Measurements from ENCODE around the gene RCHY1. TPM values are rescaled to one million over a fixed set of nuclear protein-coding genes. Genes with fewer than 3 reads are reported as not detected.
"Not testable (repeated sequence)": the region's sequence is repeated elsewhere in the genome, so short reads cannot be mapped to it uniquely, and the experiment has no call there.

RCHY1 gene
- total RNA-seq, 2 donors from 2014 or later = 31.4 to 41.2 TPM

DNA sequence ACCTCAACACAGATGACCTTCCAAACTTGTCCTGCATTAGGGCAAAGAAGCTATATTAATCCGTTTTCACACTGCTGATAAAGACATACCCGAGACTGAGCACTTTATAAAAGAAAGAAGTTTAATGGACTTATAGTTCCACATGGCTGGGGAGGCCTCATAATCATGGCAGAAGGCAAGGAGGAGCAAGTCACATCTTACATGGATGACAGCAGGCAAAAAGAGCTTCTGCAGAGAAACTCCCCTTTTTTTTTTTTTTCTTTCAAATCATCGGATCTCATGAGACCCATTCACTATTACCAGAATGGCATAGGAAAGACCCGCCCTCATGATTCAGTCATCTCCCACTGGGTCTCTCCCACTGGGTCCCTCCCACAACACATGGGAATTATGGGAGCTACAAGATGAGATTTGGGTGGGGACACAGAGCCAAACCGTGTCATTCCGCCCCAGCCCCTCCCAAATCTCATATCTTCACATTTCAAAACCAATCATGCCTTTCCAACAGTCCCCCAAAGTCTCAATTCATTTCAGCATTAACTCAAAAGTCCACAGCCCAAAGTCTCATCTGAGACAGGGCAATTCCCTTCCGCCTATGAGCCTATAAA lies 17.4 kb upstream of the RCHY1 start:
- intact Hi-C loops (cut with DNase I); H3K9me3 ChIP-seq; DNase-seq; H3K9ac ChIP-seq (ENCODE audit: low read depth in 2 of 2, low read length in 2 of 2); H3K27me3 ChIP-seq; H3K4me1 ChIP-seq; H3K4me3 ChIP-seq; H3K27ac ChIP-seq: not testable (repeated sequence)
- H3K36me3 ChIP-seq = peaks cover 12% of the 10 kb centered on the region

DNA sequence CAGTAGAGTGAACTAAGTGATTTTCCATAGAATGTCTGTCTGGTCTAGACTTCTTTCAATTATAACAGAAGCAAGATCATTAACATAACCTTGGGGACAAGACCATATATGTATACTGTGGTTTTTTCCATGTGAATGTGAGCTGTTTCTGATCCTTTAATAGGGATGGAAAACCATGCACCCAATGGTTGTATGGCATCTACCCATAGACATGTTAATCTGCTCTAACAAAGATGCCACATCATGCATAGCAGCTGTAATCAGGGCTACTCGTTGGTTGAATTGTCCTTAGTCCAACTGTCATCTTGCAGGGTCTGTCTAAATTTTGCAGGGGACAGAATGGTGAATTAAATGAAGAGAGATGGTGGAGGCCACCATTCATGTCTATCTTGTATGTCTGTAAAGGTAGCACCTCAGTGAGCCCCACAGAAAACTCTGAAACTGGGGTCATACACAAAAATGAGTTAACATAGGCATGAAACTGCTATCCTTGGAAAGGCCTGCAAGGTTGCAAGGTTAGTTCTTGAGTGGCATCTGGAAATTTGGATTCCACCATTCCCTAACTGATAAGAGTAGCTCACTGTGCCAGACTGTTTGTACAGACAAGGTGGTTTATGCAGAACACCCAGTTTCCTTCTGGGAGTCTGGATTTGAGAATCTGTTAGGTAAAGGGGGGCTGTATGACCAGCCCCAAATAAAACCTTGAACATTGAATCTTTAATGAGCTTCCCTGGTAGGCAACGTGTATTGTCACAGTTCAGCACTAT lies 16.5 kb upstream of the RCHY1 start:
- H3K27me3 ChIP-seq = no peaks in the 10 kb centered on the region
- intact Hi-C loops (cut with DNase I) = no loop called here
- no peak overlapping the region for H3K4me3 ChIP-seq
- no peaks in the 10 kb centered on the region for H3K9me3 ChIP-seq
- H3K4me1 ChIP-seq = no peaks in the 10 kb centered on the region
- TF ChIP-seq, protein P1, sequence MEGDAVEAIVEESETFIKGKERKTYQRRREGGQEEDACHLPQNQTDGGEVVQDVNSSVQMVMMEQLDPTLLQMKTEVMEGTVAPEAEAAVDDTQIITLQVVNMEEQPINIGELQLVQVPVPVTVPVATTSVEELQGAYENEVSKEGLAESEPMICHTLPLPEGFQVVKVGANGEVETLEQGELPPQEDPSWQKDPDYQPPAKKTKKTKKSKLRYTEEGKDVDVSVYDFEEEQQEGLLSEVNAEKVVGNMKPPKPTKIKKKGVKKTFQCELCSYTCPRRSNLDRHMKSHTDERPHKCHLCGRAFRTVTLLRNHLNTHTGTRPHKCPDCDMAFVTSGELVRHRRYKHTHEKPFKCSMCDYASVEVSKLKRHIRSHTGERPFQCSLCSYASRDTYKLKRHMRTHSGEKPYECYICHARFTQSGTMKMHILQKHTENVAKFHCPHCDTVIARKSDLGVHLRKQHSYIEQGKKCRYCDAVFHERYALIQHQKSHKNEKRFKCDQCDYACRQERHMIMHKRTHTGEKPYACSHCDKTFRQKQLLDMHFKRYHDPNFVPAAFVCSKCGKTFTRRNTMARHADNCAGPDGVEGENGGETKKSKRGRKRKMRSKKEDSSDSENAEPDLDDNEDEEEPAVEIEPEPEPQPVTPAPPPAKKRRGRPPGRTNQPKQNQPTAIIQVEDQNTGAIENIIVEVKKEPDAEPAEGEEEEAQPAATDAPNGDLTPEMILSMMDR (IDR thresholded peaks at IDR 0.05) = no peak
- H3K36me3 ChIP-seq = peaks cover 12% of the 10 kb centered on the region
- H3K9ac ChIP-seq (ENCODE audit: low read depth in 2 of 2, low read length in 2 of 2) = no peak overlapping the region
- DNase-seq = no peak
- H3K27ac ChIP-seq = no peak overlapping the region

DNA sequence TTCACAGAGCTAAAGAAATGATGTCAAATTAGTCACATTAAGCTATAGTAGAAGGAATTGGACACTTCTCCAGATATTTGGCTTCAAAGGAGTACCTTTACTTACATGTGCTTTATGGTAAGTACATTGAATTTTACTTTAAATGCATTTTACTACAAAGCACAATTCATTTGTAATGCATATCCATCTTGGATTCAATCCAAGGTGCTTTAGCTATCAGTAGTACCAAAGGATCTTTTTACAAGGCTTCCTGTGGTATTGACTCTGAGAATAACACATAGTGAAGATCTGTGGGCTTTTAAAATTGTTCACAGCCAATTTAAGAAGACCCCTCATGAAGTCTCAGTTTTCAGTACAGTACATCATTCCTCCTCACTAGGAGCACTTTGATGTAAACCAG lies 13.3 kb upstream of the RCHY1 start:
- no peaks in the 10 kb centered on the region for H3K9me3 ChIP-seq
- H3K36me3 ChIP-seq = peaks cover 12% of the 10 kb centered on the region
- TF ChIP-seq, protein P1 (IDR thresholded peaks at IDR 0.05) = no peak
- DNase-seq = no peak
- intact Hi-C loops (cut with DNase I) = no loop called here
- no peaks in the 10 kb centered on the region for H3K4me1 ChIP-seq
- H3K9ac ChIP-seq (ENCODE audit: low read depth in 2 of 2, low read length in 2 of 2) = no peak overlapping the region
- H3K27me3 ChIP-seq = no peaks in the 10 kb centered on the region
- no peak overlapping the region for H3K27ac ChIP-seq
- H3K4me3 ChIP-seq = no peak overlapping the region

DNA sequence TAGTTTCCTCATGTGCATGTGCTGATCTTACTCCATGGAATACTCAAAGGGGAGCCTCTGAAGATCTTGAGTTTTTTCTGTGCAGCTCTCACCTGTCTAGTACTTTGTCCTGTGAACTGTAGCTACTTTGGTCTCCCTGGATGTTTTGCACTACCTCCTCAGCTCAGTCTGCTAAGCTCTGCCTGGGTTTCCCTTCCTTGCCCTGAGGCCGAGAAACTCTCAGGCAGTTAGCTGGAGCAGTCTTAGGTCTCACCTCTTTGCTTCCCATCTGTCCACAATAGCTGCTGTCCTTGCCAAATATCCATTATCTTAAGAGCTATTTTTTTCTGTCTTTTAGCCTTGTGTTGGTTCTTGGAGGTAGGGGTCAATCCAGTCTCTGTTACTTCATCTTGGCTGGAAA lies 11.7 kb upstream of the RCHY1 start:
- H3K4me3 ChIP-seq = no peak overlapping the region
- no peaks in the 10 kb centered on the region for H3K4me1 ChIP-seq
- no peak for DNase-seq
- H3K9ac ChIP-seq (ENCODE audit: low read depth in 2 of 2, low read length in 2 of 2) = no peak overlapping the region
- intact Hi-C loops (cut with DNase I) = no loop called here
- TF ChIP-seq, protein P1 (IDR thresholded peaks at IDR 0.05) = no peak
- H3K36me3 ChIP-seq = peaks cover 12% of the 10 kb centered on the region
- H3K9me3 ChIP-seq = no peaks in the 10 kb centered on the region
- H3K27me3 ChIP-seq = no peaks in the 10 kb centered on the region
- no peak overlapping the region for H3K27ac ChIP-seq

DNA sequence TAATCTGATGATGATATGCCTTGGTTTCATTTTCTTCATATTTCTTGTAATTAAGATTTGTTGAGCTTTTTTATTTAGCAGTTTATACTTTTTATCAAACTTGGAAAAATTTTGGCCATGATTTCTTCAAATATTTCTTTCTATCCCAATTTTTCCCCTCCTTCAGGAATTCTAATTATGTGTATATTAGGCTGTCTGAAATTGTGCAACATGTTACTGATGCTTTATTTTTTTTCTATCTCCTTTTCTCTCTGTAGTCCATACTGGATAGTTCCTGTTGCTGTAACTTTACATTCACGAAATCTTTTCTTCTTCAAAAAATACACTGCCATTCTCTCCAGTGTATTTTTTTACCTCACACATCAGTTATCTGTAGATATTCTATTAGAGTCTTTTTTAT lies 10.9 kb upstream of the RCHY1 start:
- Histone ChIP-seq H3K36me3 (peaks cover 12% of the 10 kb centered on the region), H3K27me3 (no peaks in the 10 kb centered on the region), H3K9ac (ENCODE audit: low read depth in 2 of 2, low read length in 2 of 2) (no peak overlapping the region), H3K4me1 (no peaks in the 10 kb centered on the region), H3K27ac (no peak overlapping the region), H3K9me3 (no peaks in the 10 kb centered on the region), H3K4me3 (no peak overlapping the region)
- TF ChIP-seq, protein P1 (IDR thresholded peaks at IDR 0.05) = no peak
- intact Hi-C loops (cut with DNase I) = no loop called here
- DNase-seq = no peak

DNA sequence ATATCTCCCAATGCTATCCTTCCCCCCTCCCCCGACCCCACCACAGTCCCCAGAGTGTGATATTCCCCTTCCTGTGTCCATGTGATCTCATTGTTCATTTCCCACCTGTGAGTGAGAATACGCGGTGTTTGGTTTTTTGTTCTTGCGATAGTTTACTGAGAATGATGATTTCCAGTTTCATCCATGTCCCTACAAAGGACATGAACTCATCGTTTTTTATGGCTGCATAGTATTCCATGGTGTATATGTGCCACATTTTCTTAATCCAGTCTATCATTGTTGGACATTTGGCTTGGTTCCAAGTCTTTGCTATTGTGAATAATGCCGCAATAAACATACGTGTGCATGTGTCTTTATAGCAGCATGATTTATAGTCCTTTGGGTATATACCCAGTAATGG lies 5.2 kb upstream of the RCHY1 start:
- H3K9me3 ChIP-seq; H3K27ac ChIP-seq; H3K4me3 ChIP-seq; H3K27me3 ChIP-seq; intact Hi-C loops (cut with DNase I); H3K36me3 ChIP-seq; H3K9ac ChIP-seq (ENCODE audit: low read depth in 2 of 2, low read length in 2 of 2); DNase-seq; H3K4me1 ChIP-seq: not testable (repeated sequence)

All from colonic mucosa (tissue), 4 donors.